H9 (cell line): ENCODE data around the gene ZBTB38. TPM values are rescaled to one million over a fixed set of nuclear protein-coding genes. Genes with fewer than 3 reads are reported as not detected.

ENCODE experiments used
- DNase-seq: peaks from one replicate; pipeline ENCODE4 v3.0.0-alpha.2; 2017
- H2AFZ ChIP-seq: one replicate; pipeline ENCODE4 v1.6.1; 2013; ENCODE audit warnings: mild to moderate bottlenecking, low read length, control low read depth, moderate library complexity
- H2AK5ac ChIP-seq: 2 replicates; pipeline ENCODE4 v1.6.1; 2013; ENCODE audit warnings: low read length, control low read depth, mixed read lengths; ENCODE audit not compliant: insufficient read length
- H2BK120ac ChIP-seq: one replicate; pipeline ENCODE4 v1.6.1; 2013; ENCODE audit warnings: low read depth, mild to moderate bottlenecking, low read length, control low read depth, inconsistent platforms; ENCODE audit not compliant: poor library complexity, severe bottlenecking
- H2BK12ac ChIP-seq: 2 replicates; pipeline ENCODE4 v1.6.1; 2013; ENCODE audit warnings: low read length, control low read depth, mixed read lengths, low read depth; ENCODE audit not compliant: insufficient read length
- H2BK15ac ChIP-seq: 2 replicates; pipeline ENCODE4 v1.6.1; 2013; ENCODE audit warnings: low read depth, low read length, control low read depth
- H2BK20ac ChIP-seq: one replicate; pipeline ENCODE4 v1.6.1; 2013; ENCODE audit warnings: low read depth, mild to moderate bottlenecking, low read length, control low read depth, inconsistent platforms; ENCODE audit not compliant: poor library complexity, severe bottlenecking
- H2BK5ac ChIP-seq: 2 replicates; pipeline ENCODE4 v1.6.1; 2013; ENCODE audit warnings: low read length, control low read depth, mixed read lengths; ENCODE audit not compliant: insufficient read length
- H3K14ac ChIP-seq: 2 replicates; pipeline ENCODE4 v1.6.1; 2013; ENCODE audit warnings: low read length, control low read depth; ENCODE audit not compliant: insufficient read depth
- H3K18ac ChIP-seq: 2 replicates; pipeline ENCODE4 v1.6.1; 2013; ENCODE audit warnings: low read depth, mild to moderate bottlenecking, mixed read lengths, low read length, control low read depth; ENCODE audit not compliant: insufficient read length
- H3K23ac ChIP-seq: 2 replicates; pipeline ENCODE4 v1.6.1; 2013; ENCODE audit warnings: low read length, control low read depth, mixed read lengths, low read depth; ENCODE audit not compliant: insufficient read length
- H3K23me2 ChIP-seq: 2 replicates; pipeline ENCODE4 v1.6.1; 2013; ENCODE audit warnings: low read depth, mild to moderate bottlenecking, mixed read lengths, low read length, control low read depth; ENCODE audit not compliant: insufficient read length, poor library complexity, severe bottlenecking
- H3K27ac ChIP-seq: 2 replicates; pipeline ENCODE4 v1.5.1; 2013; ENCODE audit warnings: low read length, control low read depth, mixed read lengths, low read depth; ENCODE audit not compliant: insufficient read length
- H3K27me3 ChIP-seq: 2 replicates; pipeline ENCODE4 v1.6.1; 2013; ENCODE audit warnings: low read length, control low read depth, inconsistent platforms; ENCODE audit not compliant: insufficient read depth
- H3K4ac ChIP-seq: 2 replicates; pipeline ENCODE4 v1.6.1; 2013; ENCODE audit warnings: low read depth, mild to moderate bottlenecking, control low read depth, inconsistent platforms, low read length, moderate library complexity
- H3K4me1 ChIP-seq: 2 replicates; pipeline ENCODE4 v1.6.1; 2013; ENCODE audit warnings: low read length, control low read depth, inconsistent platforms; ENCODE audit not compliant: insufficient read depth
- H3K4me2 ChIP-seq: 2 replicates; pipeline ENCODE4 v1.6.1; 2013; ENCODE audit warnings: low read length, control low read depth, mixed read lengths; ENCODE audit not compliant: insufficient read length, insufficient read depth
- H3K56ac ChIP-seq: 2 replicates; pipeline ENCODE4 v1.6.1; 2013; ENCODE audit warnings: low read depth, mild to moderate bottlenecking, mixed read lengths, low read length, control low read depth; ENCODE audit not compliant: insufficient read length
- H3K79me1 ChIP-seq: 2 replicates; pipeline ENCODE4 v1.6.1; 2013; ENCODE audit warnings: low read depth, mild to moderate bottlenecking, moderate library complexity, low read length, control low read depth, inconsistent platforms; ENCODE audit not compliant: insufficient read depth, poor library complexity, severe bottlenecking
- H3K79me2 ChIP-seq: 2 replicates; pipeline ENCODE4 v1.6.1; 2013; ENCODE audit warnings: low read length, control low read depth, inconsistent platforms; ENCODE audit not compliant: insufficient read depth
- H3K9ac ChIP-seq: 2 replicates; pipeline ENCODE4 v1.6.1; 2013; ENCODE audit warnings: low read length, control low read depth, mixed read lengths; ENCODE audit not compliant: insufficient read length; ENCODE audit errors: extremely low read depth
- H3K9me3 ChIP-seq: one replicate; pipeline ENCODE4 v1.6.1; 2013; ENCODE audit warnings: low read depth, low read length, inconsistent platforms; ENCODE audit not compliant: control insufficient read depth
- H3T11ph ChIP-seq: one replicate; pipeline ENCODE4 v1.6.1; 2013; ENCODE audit warnings: mild to moderate bottlenecking, low read length, control low read depth, inconsistent platforms
- H4K20me1 ChIP-seq: one replicate; pipeline ENCODE4 v1.6.1; 2013; ENCODE audit not compliant: control insufficient read depth, insufficient read length, insufficient read depth
- H4K5ac ChIP-seq: 2 replicates; pipeline ENCODE4 v1.6.1; 2013; ENCODE audit warnings: low read depth, mild to moderate bottlenecking, mixed read lengths, low read length, control low read depth; ENCODE audit not compliant: insufficient read length
- H4K8ac ChIP-seq: replicated peaks from 2 replicates; pipeline ENCODE4 v1.6.1; 2013; ENCODE audit warnings: low read length, control low read depth, mixed read lengths, low read depth; ENCODE audit not compliant: insufficient read length
- H4K91ac ChIP-seq: 2 replicates; pipeline ENCODE4 v1.6.1; 2013; ENCODE audit warnings: low read depth, mild to moderate bottlenecking, moderate library complexity, mixed read lengths, low read length, control low read depth; ENCODE audit not compliant: insufficient read length
- H3K27ac Mint-ChIP-seq, 3 experiments: 2 replicates in 2 of 3; 3 replicates in 1 of 3; pipeline ENCODE4 v1.8.0; 2020 to 2021; ENCODE audit warnings: mixed read lengths in 3 of 3, mild to moderate bottlenecking in 1 of 3, moderate library complexity in 1 of 3
- H3K27me3 Mint-ChIP-seq: 2 replicates; pipeline ENCODE4 v1.8.0; 2021; ENCODE audit warnings: low read depth, mild to moderate bottlenecking, moderate library complexity, mixed read lengths
- H3K36me3 Mint-ChIP-seq, 3 experiments: 2 replicates in 2 of 3; 3 replicates in 1 of 3; pipeline ENCODE4 v1.8.0; 2020 to 2021; ENCODE audit warnings: low read depth in 3 of 3, mixed read lengths in 3 of 3; ENCODE audit not compliant: insufficient read depth in 1 of 3
- H3K4me1 Mint-ChIP-seq, 2 experiments: 2 replicates each; pipeline ENCODE4 v1.8.0; 2020; ENCODE audit warnings: mixed read lengths in 2 of 2
- H3K4me3 Mint-ChIP-seq, 2 experiments: 2 replicates in 1 of 2; 3 replicates in 1 of 2; pipeline ENCODE4 v1.8.0; 2020 to 2021; ENCODE audit warnings: mild to moderate bottlenecking in 2 of 2, mixed read lengths in 2 of 2, moderate library complexity in 1 of 2
- H3K9me3 Mint-ChIP-seq, 2 experiments: 2 replicates in 1 of 2; 3 replicates in 1 of 2; pipeline ENCODE4 v1.8.0; 2020; ENCODE audit warnings: mild to moderate bottlenecking in 2 of 2, mixed read lengths in 2 of 2, moderate library complexity in 1 of 2
- CTCF ChIP-seq: fragments of 200-600 bp; sonication (generic); conservative IDR thresholded peaks from 3 replicates; pipeline ENCODE4 v1.8.0; 2021; ENCODE audit warnings: antibody characterized with exemption, mild to moderate bottlenecking
- WGBS: extraction: QIAGEN DNeasy Blood & Tissue Kit; methylation state at CpG from one replicate; pipeline ENCODE4 v1.1.7; 2013; ENCODE audit warnings: missing lambda C conversion rate, low lambda C conversion rate, mixed read lengths; ENCODE audit not compliant: insufficient read length; ENCODE audit errors: extremely low coverage; 5-methylcytosine and 5-hydroxymethylcytosine counted together
- total RNA-seq: library from RNA; stranded (reverse); gene quantifications from 2 replicates; pipeline ENCODE4 v1.2.1, GENCODE V29; 2021

The ZBTB38 gene
- total RNA-seq, 1 experiment from 2014 or later = 14.6 TPM

- TF ChIP-seq CTCF = no peak
- Mint-ChIP-seq H3K36me3 (no peaks in the 10 kb centered on the region; a peak in 2 of 7 replicates), H3K4me3 (no peak overlapping the region), H3K9me3 (no peaks in the 10 kb centered on the region), H3K27ac (no peak overlapping the region), H3K27me3 (peaks cover 3% of the 10 kb centered on the region), H3K4me1 (peaks cover 46 to 47% of the 10 kb centered on the region in 2 experiments)
- Histone ChIP-seq H4K5ac (no peak overlapping the region), H2BK5ac (no peak overlapping the region), H3K79me2 (no peaks in the 10 kb centered on the region), H3K27ac (no peak overlapping the region), H2AFZ (no peak overlapping the region), H2BK20ac (no peak overlapping the region), H2BK15ac (no peak overlapping the region), H4K20me1 (no peaks in the 10 kb centered on the region), H4K91ac (no peak overlapping the region), H3K4me2 (no peak overlapping the region), H3K4me1 (peaks cover 8% of the 10 kb centered on the region; the same call in 1 of the 2 replicates), H3K27me3 (peaks cover 2% of the 10 kb centered on the region; the same call in 1 of the 2 replicates), H3T11ph (no peak overlapping the region), H3K14ac (no peak overlapping the region), H4K8ac (no peak overlapping the region), H3K79me1 (no peaks in the 10 kb centered on the region), H3K56ac (no peak overlapping the region), H3K9me3 (no peaks in the 10 kb centered on the region), H3K18ac (no peak overlapping the region), H2BK120ac (no peak overlapping the region), H3K9ac (no peak overlapping the region), H3K23me2 (no peaks in the 10 kb centered on the region), H2AK5ac (no peak overlapping the region), H3K4ac (no peak overlapping the region), H2BK12ac (no peak overlapping the region), H3K23ac (no peak overlapping the region)
- no CpG with 5 or more reads among the region's 3 CpGs for WGBS
- no peak for DNase-seq
These were observed 9.1 kb downstream of the ZBTB38 start for GRCh38 chr3:141377377-141377776.
